ENCODE results near the gene ARL4A. TPM values are rescaled to one million over a fixed set of nuclear protein-coding genes. Genes with fewer than 3 reads are reported as not detected.
A peak's percentile ranks its signal among the peaks of the same experiment; 100 is the strongest.

ARL4A gene
- total and polyA plus RNA-seq, 9 of the 15 experiments (the other 6 are each of a cell fraction or from before 2014, with no cell fraction given), result 118 to 688 (median 172) TPM

GRCh38 chr7:12722636-12723605 is 35.5 kb downstream of the ARL4A start (continued):
- TF ChIP-seq ZBTB9 (CRISPR knock-in tag; IDR thresholded peaks at IDR 0.05), result 0 out of 2 replicates have a peak, but pooled peaks have one; percentile 16
- TF ChIP-seq BCLAF1 (IDR thresholded peaks at IDR 0.05; ENCODE audit: borderline replicate concordance in 1 of 2, control insufficient read depth in 1 of 2, low read depth in 2 of 2, low read length in 1 of 2), result 0 out of 4 replicates have a peak, but pooled peaks of 1 of the 2 experiments have one; percentile 19
- TF ChIP-seq MYC (IDR thresholded peaks at IDR 0.05; ENCODE audit: low read depth, low read length), result no peak
- TF ChIP-seq MYC (CRISPR knock-in tag; IDR thresholded peaks at IDR 0.05; ENCODE audit: borderline replicate concordance, low read depth), result no peak
- peak; percentile 40; the same call in 1 of the 2 replicates for TF ChIP-seq RBFOX2 (IDR thresholded peaks at IDR 0.05; ENCODE audit: low read depth, low read length)
- TF ChIP-seq ZNF778 (CRISPR knock-in tag; IDR thresholded peaks at IDR 0.05), result no peak
- TF ChIP-seq NFRKB (IDR thresholded peaks at IDR 0.05; ENCODE audit: low read depth), result peak; percentile 92
- TF ChIP-seq ADNP (tag; IDR thresholded peaks at IDR 0.05), result no peak
- no peak for TF ChIP-seq YY1 (IDR thresholded peaks at IDR 0.05; ENCODE audit: borderline replicate concordance in 1 of 3, control insufficient read depth in 1 of 3, extremely low read depth in 1 of 3, insufficient read depth in 3 of 3, insufficient read length in 1 of 3, insufficient replicate concordance in 2 of 3, low read depth in 1 of 3, low read length in 2 of 3)
- peak; percentile 28 for TF ChIP-seq CCNT2 (IDR thresholded peaks at IDR 0.05; ENCODE audit: borderline replicate concordance, extremely low read depth, insufficient read length, low read depth, low read length)
- peak; percentile 77 for TF ChIP-seq TCF3 (CRISPR knock-in tag; IDR thresholded peaks at IDR 0.05)
- TF ChIP-seq ATF1 (CRISPR knock-in tag; IDR thresholded peaks at IDR 0.05), result no peak
- peak; percentile 45; the same call in 1 of the 2 replicates for TF ChIP-seq ATF1 (tag; IDR thresholded peaks at IDR 0.05)
- TF ChIP-seq, protein P1, sequence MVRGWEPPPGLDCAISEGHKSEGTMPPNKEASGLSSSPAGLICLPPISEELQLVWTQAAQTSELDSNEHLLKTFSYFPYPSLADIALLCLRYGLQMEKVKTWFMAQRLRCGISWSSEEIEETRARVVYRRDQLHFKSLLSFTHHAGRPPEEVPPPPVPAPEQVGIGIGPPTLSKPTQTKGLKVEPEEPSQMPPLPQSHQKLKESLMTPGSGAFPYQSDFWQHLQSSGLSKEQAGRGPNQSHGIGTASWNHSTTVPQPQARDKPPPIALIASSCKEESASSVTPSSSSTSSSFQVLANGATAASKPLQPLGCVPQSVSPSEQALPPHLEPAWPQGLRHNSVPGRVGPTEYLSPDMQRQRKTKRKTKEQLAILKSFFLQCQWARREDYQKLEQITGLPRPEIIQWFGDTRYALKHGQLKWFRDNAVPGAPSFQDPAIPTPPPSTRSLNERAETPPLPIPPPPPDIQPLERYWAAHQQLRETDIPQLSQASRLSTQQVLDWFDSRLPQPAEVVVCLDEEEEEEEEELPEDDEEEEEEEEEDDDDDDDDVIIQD (CRISPR knock-in tag; IDR thresholded peaks at IDR 0.05), result no peak
- TF ChIP-seq MNT (conservative IDR thresholded peaks at IDR 0.05), result peak in 1 of 2 experiments; percentile 9; a peak in 1 of 4 replicates
- peak; percentile 84 for TF ChIP-seq C11orf30 (IDR thresholded peaks at IDR 0.05; ENCODE audit: low read depth)
- TF ChIP-seq GTF2E2 (tag; IDR thresholded peaks at IDR 0.05), result peak; percentile 61; the same call in 1 of the 2 replicates
- TF ChIP-seq DPF2 (IDR thresholded peaks at IDR 0.05), result peak; percentile 88
